Left lung (tissue), 10 donors: Measurements from ENCODE around the gene BMPR1B. TPM values are rescaled to one million over a fixed set of nuclear protein-coding genes. Genes with fewer than 3 reads are reported as not detected.

ENCODE experiments used
- ATAC-seq: fragments of 200-7000 bp; cut with Tn5 transposase; one replicate; pipeline ENCODE4 v1.9.1; 2020; ENCODE audit warnings: moderate library complexity
- DNase-seq, 4 donors: peaks; one replicate each; pipeline ENCODE4 v3.0.0-alpha.2; 2013 to 2020
- H3K27ac ChIP-seq, 2 donors: fragments of 200-600 bp; sonication (generic) in 1 of 2; one replicate each; pipeline versions ENCODE4 v1.5.0 to v1.8.0; 2020 to 2021
- H3K27me3 ChIP-seq, 2 donors: fragments of 200-600 bp; sonication (generic) in 1 of 2; one replicate each; pipeline versions ENCODE4 v1.5.0 to v1.8.0; 2020 to 2021
- H3K36me3 ChIP-seq, 2 donors: fragments of 200-600 bp; sonication (generic) in 1 of 2; one replicate each; pipeline versions ENCODE4 v1.5.0 to v1.8.0; 2020 to 2021
- H3K4me1 ChIP-seq, 2 donors: fragments of 200-600 bp; one replicate each; pipeline ENCODE4 v1.8.0; 2021
- H3K4me3 ChIP-seq, 2 donors: fragments of 200-600 bp; sonication (generic) in 1 of 2; one replicate each; pipeline versions ENCODE4 v1.5.0 to v1.8.0; 2020 to 2021; ENCODE audit warnings: mild to moderate bottlenecking in 1 of 2
- H3K9me3 ChIP-seq, 2 donors: fragments of 200-600 bp; sonication (generic) in 1 of 2; one replicate each; pipeline versions ENCODE4 v1.5.0 to v1.8.0; 2020 to 2021
- intact Hi-C, 2 donors: fragments of 100-400 bp; cut with DNase I; formaldehyde crosslinking; loops; one replicate each; pipeline versions ENCODE4 v1.11.2 to v1.14.2; 2022
- polyA plus RNA-seq, 6 donors: library from polyadenylated mRNA; unstranded; fragments of 120-200 nt; gene quantifications; one replicate each; pipeline ENCODE4 v1.2.1, GENCODE V29; 2013; ENCODE audit not compliant: insufficient read length in 6 of 6
- total RNA-seq, 2 donors: library from RNA; stranded (reverse); fragmentation: NEBNext Ultra II Directional; extraction: Animal tissue kit (Norgen Biotek cat#: 25700); gene quantifications; one replicate each; pipeline ENCODE4 v1.2.1, GENCODE V29; 2021
- TF ChIP-seq, protein P1 (sequence below), 2 donors: fragments of 200-600 bp; sonication (generic) in 1 of 2; IDR thresholded peaks; one replicate each; pipeline versions ENCODE4 v1.5.0 to v1.8.0; 2021; ENCODE audit warnings: antibody characterized with exemption in 2 of 2
- donor health status: DM: no; HTN: yes; CAD: no.
- donor health status: DM: no; HTN: no; CAD: no.

BMPR1B gene
- total and polyA plus RNA-seq, 8 donors: 0.61 to 3.3 (median 1.1) TPM

DNA sequence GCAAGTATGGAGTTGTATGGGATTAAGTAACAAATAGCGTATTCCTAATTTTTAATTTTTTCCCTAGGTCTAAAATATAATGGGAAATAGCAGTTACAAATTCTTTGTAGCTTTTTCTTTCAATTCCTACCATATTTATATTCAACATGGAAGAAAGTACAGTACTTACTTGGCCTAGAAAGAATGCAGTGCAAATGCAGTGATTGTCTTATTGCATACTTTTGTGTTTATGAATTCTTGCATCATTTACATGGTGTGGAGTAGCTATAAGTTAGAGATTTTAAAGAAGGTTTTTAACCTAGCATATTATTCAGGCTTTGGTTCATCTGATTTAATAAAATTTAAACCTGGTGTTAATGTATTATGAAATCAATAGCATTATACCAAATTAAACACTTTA is 263.3 kb downstream of the BMPR1B start:
- ATAC-seq: no peak

DNA sequence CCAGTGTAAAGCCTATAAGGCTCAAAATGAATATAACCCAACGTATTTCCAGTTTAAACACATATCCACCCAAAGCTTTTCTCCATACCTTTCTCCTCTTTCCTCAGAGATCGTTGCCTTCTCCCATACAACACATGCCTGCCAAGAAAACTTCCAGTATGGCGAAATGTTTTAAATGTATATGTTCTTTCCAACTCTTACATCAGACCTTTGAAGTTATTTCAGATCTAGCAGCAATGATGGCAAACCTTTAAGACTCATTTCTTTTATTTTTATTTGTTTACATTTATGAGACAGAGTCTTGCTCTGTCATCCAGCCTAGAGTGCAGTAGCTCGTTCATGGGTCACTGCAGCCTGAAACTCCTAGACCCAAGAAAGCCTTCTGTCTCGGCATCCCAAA is 265.4 kb downstream of the BMPR1B start:
- DNase-seq (no peak), ATAC-seq (no peak)
- TF ChIP-seq, protein P1, sequence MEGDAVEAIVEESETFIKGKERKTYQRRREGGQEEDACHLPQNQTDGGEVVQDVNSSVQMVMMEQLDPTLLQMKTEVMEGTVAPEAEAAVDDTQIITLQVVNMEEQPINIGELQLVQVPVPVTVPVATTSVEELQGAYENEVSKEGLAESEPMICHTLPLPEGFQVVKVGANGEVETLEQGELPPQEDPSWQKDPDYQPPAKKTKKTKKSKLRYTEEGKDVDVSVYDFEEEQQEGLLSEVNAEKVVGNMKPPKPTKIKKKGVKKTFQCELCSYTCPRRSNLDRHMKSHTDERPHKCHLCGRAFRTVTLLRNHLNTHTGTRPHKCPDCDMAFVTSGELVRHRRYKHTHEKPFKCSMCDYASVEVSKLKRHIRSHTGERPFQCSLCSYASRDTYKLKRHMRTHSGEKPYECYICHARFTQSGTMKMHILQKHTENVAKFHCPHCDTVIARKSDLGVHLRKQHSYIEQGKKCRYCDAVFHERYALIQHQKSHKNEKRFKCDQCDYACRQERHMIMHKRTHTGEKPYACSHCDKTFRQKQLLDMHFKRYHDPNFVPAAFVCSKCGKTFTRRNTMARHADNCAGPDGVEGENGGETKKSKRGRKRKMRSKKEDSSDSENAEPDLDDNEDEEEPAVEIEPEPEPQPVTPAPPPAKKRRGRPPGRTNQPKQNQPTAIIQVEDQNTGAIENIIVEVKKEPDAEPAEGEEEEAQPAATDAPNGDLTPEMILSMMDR (IDR thresholded peaks at IDR 0.05): no peak
- H3K4me1 ChIP-seq: no peaks in the 10 kb centered on the region
- H3K36me3 ChIP-seq: no peaks in the 10 kb centered on the region
- H3K27ac ChIP-seq: no peak overlapping the region
- no peaks in the 10 kb centered on the region for H3K9me3 ChIP-seq
- no peak overlapping the region for H3K4me3 ChIP-seq
- H3K27me3 ChIP-seq: no peaks in the 10 kb centered on the region
- intact Hi-C loops: no loop called here

More for the DNA sequence above, 263.3 kb downstream of the BMPR1B start:
- H3K27ac ChIP-seq: no peak overlapping the region
- H3K4me1 ChIP-seq: no peaks in the 10 kb centered on the region
- no peaks in the 10 kb centered on the region for H3K9me3 ChIP-seq
- intact Hi-C loops: no loop called here
- H3K4me3 ChIP-seq: no peak overlapping the region
- no peak for DNase-seq
- TF ChIP-seq, protein P1 (IDR thresholded peaks at IDR 0.05): no peak
- no peaks in the 10 kb centered on the region for H3K27me3 ChIP-seq
- H3K36me3 ChIP-seq: no peaks in the 10 kb centered on the region

DNA sequence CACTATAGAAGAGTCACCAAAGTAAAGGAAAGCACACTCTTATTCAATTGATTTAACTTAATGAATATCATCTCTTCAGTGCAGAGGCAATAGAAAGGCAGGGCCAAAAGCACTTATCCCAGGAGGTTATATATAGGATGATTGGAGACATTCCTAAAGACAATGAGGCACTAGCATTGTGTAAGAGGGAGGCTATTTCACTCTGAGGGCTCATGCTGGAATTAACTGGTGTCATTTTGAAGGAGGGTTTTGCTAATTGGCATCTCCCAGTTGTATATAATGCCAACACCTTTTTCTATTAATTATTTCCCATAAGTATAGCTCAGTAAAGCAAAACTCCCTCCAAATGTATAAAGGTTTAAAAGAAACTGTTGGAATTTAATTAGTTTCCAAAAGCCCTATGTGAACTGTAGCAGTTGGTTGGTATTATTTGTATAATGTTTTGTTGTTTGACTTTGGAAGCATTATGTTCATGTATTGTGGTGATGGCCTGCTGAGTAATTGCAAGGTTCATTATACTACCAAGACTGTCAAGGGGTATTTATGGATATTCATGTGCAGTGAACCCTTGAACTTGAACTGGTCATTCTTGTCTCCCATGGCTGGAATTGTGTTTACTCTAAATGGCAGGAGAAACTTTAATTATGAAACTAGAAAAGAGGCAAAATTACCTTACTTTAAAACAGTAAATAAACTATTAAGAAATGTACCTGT is 270.3 kb downstream of the BMPR1B start:
- Histone ChIP-seq H3K36me3 (no peaks in the 10 kb centered on the region), H3K4me3 (no peak overlapping the region), H3K27ac (no peak overlapping the region), H3K9me3 (peaks cover 0 to 5% of the 10 kb centered on the region in 2 donors), H3K27me3 (no peaks in the 10 kb centered on the region), H3K4me1 (no peaks in the 10 kb centered on the region)
- ATAC-seq (no peak), DNase-seq (no peak)
- TF ChIP-seq, protein P1 (IDR thresholded peaks at IDR 0.05): no peak
- intact Hi-C loops: no loop called here

DNA sequence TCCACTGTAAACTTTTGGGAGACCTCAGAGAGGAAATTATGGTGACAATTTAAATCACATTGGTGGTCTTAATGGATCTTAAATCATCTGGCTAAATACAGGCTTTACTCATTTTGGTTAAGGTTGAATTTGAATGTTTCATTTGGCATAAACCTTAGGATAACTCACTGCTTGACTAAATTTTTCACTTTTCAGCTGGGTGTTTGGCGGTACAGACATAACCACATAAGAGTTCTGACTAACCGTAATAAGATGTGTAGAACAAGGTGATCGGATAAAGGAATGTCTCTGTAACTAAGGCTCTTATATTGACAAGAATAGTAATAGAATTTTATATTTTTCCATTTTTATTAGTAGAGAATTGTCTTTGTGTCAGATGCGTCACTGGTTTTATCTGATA is 281.0 kb downstream of the BMPR1B start:
- H3K4me3 ChIP-seq: no peak overlapping the region
- no peak for ATAC-seq
- H3K4me1 ChIP-seq: no peaks in the 10 kb centered on the region
- DNase-seq: no peak
- TF ChIP-seq, protein P1 (IDR thresholded peaks at IDR 0.05): no peak
- no peaks in the 10 kb centered on the region for H3K36me3 ChIP-seq
- intact Hi-C loops: no loop called here
- H3K9me3 ChIP-seq: peaks cover 0 to 4% of the 10 kb centered on the region in 2 donors
- no peaks in the 10 kb centered on the region for H3K27me3 ChIP-seq
- H3K27ac ChIP-seq: no peak overlapping the region

DNA sequence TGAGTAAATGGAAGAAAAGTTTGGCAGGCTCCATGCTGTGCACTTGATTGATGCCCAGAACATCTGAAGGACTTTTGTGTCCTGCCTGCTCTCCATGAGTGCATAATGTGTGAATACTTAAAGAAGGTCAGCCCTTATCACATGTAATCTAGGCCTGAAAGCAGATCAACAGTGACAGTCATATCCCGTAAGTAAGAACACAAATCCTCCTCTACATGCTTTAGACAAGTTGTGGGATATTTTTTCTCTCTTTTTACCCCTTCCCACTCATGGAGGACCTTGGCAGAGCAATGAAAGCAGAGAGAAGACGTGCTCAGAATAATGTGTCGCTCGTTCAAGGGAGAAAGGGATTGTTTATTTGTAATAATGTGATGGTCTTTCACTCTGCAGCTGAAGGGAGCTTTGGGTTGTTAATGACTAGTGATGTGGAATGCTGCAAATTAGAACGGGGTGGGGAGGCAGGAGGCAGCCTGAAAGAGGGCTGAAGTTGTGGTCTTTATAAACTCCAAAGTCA is 286.6 kb downstream of the BMPR1B start:
- Histone ChIP-seq H3K27ac (no peak overlapping the region), H3K4me1 (no peaks in the 10 kb centered on the region), H3K36me3 (no peaks in the 10 kb centered on the region), H3K9me3 (no peaks in the 10 kb centered on the region), H3K27me3 (no peaks in the 10 kb centered on the region), H3K4me3 (no peak overlapping the region)
- ATAC-seq (no peak), DNase-seq (no peak)
- TF ChIP-seq, protein P1 (IDR thresholded peaks at IDR 0.05): no peak
- intact Hi-C loops: no loop called here
